Measurements from ENCODE around the gene NARS2.

GRCh38 chr11:78510597-78510996 lies 64.1 kb downstream of the NARS2 start:
- TF ChIP-seq CTCF (conservative IDR thresholded peaks at IDR 0.05; ENCODE audit: low read depth, low read length): no peak
- TF ChIP-seq EZH2 (IDR thresholded peaks at IDR 0.05; ENCODE audit: borderline replicate concordance, low read depth, low read length, poor library complexity, severe bottlenecking): no peak
